Muscle layer of duodenum (tissue), 2 donors: Measurements from ENCODE around the gene CLP1.
"Not testable (repeated sequence)": the region's sequence is repeated elsewhere in the genome, so short reads cannot be mapped to it uniquely, and the experiment has no call there.

Experiments used
- H3K27ac ChIP-seq: one replicate; pipeline ENCODE4 v1.7.0; 2013; ENCODE audit warnings: mild to moderate bottlenecking, low read length
- H3K27me3 ChIP-seq: one replicate; pipeline ENCODE4 v1.7.0; 2013; ENCODE audit warnings: low read depth, mild to moderate bottlenecking, control low read depth, low read length
- H3K36me3 ChIP-seq, 2 donors: one replicate each; pipeline ENCODE4 v1.7.0; 2013; ENCODE audit warnings: low read length in 2 of 2, control low read depth in 1 of 2, mild to moderate bottlenecking in 1 of 2; ENCODE audit not compliant: insufficient read depth in 2 of 2, control insufficient read depth in 1 of 2
- H3K4me1 ChIP-seq, 2 donors: one replicate each; pipeline ENCODE4 v1.7.0; 2013; ENCODE audit warnings: low read length in 2 of 2, mild to moderate bottlenecking in 2 of 2, control low read depth in 1 of 2, moderate library complexity in 1 of 2; ENCODE audit not compliant: insufficient read depth in 2 of 2, control insufficient read depth in 1 of 2
- H3K4me3 ChIP-seq, 2 donors: one replicate each; pipeline ENCODE4 v1.7.0; 2013; ENCODE audit warnings: low read length in 2 of 2, low read depth in 1 of 2, mild to moderate bottlenecking in 1 of 2
- H3K9me3 ChIP-seq, 2 donors: one replicate each; pipeline ENCODE4 v1.7.0; 2013; ENCODE audit warnings: low read length in 2 of 2, control low read depth in 1 of 2, mild to moderate bottlenecking in 1 of 2; ENCODE audit not compliant: control insufficient read depth in 1 of 2
- donor health status: healthy.

The CLP1 gene

GRCh38 chr11:57667117-57667735, 9.7 kb downstream of the CLP1 start:
- H3K27me3 ChIP-seq: no peaks in the 10 kb centered on the region
- H3K4me1 ChIP-seq: peaks cover 15 to 26% of the 10 kb centered on the region in 2 donors
- peak overlapping the region; percentile 100 for H3K27ac ChIP-seq
- H3K4me3 ChIP-seq: peak overlapping the region; percentile 82 to 93
- no peaks in the 10 kb centered on the region for H3K9me3 ChIP-seq
- H3K36me3 ChIP-seq: peaks cover 9 to 19% of the 10 kb centered on the region in 2 donors

- Histone ChIP-seq H3K27ac (peak within 1 kb of the TSS; percentile 100), H3K4me1 (peaks cover 15 to 26% of the 10 kb centered on the region in 2 donors), H3K27me3 (no peaks in the 10 kb centered on the region), H3K4me3 (peak within 1 kb of the TSS; percentile 93 to 96), H3K9me3 (no peaks in the 10 kb centered on the region), H3K36me3 (peaks cover 11 to 19% of the 10 kb centered on the region in 2 donors)
These were observed 10.3 kb downstream of the CLP1 start, which contains the start of gene ZDHHC5 for GRCh38 chr11:57667736-57668433. Gene ZDHHC5 (plus strand): TSS chr11:57668114. CDS start chr11:57673091, 4,977 bp downstream.

DNA sequence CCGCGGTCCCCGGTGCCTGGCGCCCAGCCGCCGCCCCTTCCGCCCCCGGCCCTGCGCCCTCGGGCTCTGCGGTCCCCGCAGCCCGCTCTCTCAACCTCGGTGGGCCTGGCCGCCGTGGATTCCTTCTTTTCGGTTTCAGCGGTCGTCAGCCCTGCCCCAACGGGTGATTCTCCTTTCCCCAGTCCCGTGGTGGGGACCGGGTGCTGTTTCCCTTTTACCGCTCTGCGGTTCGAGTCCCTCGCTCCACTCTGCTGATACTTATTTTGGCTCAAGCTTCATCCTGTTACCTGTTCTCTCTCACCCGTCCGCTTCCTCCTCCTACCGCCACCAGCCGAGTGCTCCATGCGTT, 10.8 kb downstream of the CLP1 start:
- Histone ChIP-seq H3K4me3 (peak overlapping the region; percentile 93 to 96), H3K4me1 (peaks cover 15 to 26% of the 10 kb centered on the region in 2 donors), H3K27me3 (no peaks in the 10 kb centered on the region), H3K36me3 (peaks cover 15 to 24% of the 10 kb centered on the region in 2 donors), H3K27ac (peak overlapping the region; percentile 100), H3K9me3 (no peaks in the 10 kb centered on the region)

GRCh38 chr11:57674251-57674650, 16.7 kb downstream of the CLP1 start:
- Histone ChIP-seq H3K27me3 (no peaks in the 10 kb centered on the region), H3K36me3 (peaks cover 37 to 39% of the 10 kb centered on the region in 2 donors), H3K4me3 (no peak overlapping the region), H3K4me1 (peaks cover 5 to 24% of the 10 kb centered on the region in 2 donors), H3K9me3 (no peaks in the 10 kb centered on the region), H3K27ac (no peak overlapping the region)

DNA sequence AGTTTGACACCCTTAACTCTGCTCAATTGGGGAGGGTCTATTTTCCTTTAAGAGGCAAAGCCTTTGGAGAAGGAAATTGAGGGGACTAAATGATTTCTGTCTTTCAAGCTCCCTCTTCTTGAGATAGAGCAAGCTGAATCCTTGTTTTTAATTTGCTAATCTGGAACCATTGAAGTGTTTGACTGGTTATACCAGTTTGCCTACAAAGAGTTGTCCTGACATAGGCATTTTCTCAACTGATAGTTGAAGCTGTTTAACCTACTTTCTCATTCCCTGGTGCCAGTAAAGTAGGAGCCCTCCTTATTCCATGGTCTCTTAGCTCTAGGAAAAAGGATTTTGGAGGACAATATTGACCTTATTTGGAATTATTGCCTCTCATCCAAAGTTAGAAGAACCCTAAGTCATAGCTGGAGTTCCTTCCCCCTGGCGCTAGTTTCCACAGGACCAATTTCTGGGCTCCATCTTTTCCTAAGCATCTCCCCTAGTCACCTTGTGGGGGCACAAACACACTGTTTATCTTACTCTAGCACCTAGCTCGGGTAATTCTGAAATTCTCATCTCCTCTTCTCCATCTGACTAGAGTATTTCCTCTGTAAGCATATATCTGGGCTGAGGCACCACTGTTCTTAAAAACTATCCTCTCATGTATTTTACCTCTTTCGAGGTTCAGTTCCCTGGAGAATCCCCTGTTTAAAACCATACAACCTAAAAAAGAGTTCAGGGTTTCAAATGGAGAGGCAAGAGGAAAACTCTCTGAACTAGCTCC, 17.8 kb downstream of the CLP1 start:
- Histone ChIP-seq H3K4me3 (no peak overlapping the region), H3K27me3 (no peaks in the 10 kb centered on the region), H3K27ac (no peak overlapping the region), H3K4me1 (peaks cover 4 to 14% of the 10 kb centered on the region in 2 donors), H3K9me3 (no peaks in the 10 kb centered on the region), H3K36me3 (peaks cover 37 to 44% of the 10 kb centered on the region in 2 donors)

DNA sequence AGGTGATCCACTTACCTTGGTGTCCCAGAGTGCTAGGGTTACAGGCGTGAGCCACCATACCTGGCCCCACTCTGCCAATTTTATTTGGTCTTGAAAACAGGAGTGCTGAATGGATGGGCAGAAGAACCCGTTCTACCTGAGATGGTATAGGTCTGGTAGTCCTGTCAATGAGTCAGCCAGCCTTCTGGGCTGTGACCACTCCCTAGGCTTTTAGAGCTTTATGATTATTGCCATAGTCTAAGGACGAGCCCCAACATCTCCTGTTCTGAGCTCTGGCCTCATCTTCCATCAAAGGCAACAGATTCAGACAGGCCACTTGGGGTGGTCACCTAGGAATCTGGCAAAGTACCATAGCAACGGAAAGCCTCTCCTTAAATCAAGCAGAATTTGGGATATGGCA, 21.8 kb downstream of the CLP1 start:
- no peaks in the 10 kb centered on the region for H3K9me3 ChIP-seq
- H3K27ac ChIP-seq: no peak overlapping the region
- H3K27me3 ChIP-seq: no peaks in the 10 kb centered on the region
- peaks cover 4 to 8% of the 10 kb centered on the region in 2 donors for H3K4me1 ChIP-seq
- no peak overlapping the region for H3K4me3 ChIP-seq
- H3K36me3 ChIP-seq: peaks cover 33 to 54% of the 10 kb centered on the region in 2 donors

GRCh38 chr11:57680552-57680874, 23.0 kb downstream of the CLP1 start:
- Histone ChIP-seq H3K27me3 (no peaks in the 10 kb centered on the region), H3K9me3 (no peaks in the 10 kb centered on the region), H3K4me3 (no peak overlapping the region), H3K36me3 (peaks cover 43 to 54% of the 10 kb centered on the region in 2 donors), H3K27ac (no peak overlapping the region), H3K4me1 (peaks cover 4% of the 10 kb centered on the region in 2 donors)

DNA sequence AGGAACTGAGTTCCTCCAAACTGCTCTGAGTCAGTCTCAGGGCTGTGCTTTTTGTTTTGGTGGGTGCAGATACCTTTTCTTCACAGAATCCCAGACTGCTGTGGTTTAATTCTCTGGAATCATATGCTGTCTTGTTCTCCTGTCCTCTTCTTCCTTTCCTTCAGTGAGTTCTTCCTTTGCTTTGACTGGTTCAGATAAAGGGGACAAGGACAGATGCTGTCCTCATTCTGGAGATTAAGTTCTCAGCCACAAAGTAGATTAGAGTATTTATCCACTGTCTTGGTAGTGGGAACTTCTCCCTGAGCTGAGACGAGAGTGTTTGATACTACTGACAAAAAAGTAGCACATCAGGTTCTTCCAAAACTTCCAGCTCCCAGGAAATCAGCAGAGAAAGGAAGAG, 23.6 kb downstream of the CLP1 start:
- no peaks in the 10 kb centered on the region for H3K27me3 ChIP-seq
- H3K27ac ChIP-seq: no peak overlapping the region
- peaks cover 0 to 4% of the 10 kb centered on the region in 2 donors for H3K4me1 ChIP-seq
- no peak overlapping the region for H3K4me3 ChIP-seq
- peaks cover 38 to 52% of the 10 kb centered on the region in 2 donors for H3K36me3 ChIP-seq
- no peaks in the 10 kb centered on the region for H3K9me3 ChIP-seq

- H3K27me3 ChIP-seq, H3K9me3 ChIP-seq, H3K4me1 ChIP-seq, H3K4me3 ChIP-seq, H3K27ac ChIP-seq: not testable (repeated sequence)
- peaks cover 42 to 66% of the 10 kb centered on the region in 2 donors for H3K36me3 ChIP-seq
These were observed 32.9 kb downstream of the CLP1 start for GRCh38 chr11:57690474-57690873.

DNA sequence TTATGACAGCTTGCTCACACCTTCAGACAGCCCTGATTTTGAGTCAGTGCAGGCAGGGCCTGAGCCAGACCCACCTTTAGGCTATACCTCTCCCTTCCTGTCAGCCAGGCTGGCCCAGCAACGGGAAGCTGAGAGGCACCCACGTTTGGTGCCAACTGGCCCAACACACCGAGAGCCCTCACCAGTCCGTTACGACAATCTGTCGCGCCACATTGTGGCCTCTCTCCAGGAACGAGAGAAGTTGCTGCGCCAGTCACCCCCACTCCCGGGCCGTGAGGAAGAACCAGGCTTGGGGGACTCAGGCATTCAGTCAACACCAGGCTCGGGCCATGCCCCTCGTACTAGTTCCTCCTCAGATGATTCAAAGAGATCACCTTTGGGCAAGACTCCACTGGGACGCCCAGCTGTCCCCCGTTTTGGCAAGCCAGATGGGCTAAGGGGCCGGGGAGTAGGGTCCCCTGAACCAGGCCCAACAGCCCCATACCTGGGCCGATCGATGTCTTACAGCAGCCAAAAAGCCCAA, 41.3 kb downstream of the CLP1 start:
- no peaks in the 10 kb centered on the region for H3K9me3 ChIP-seq
- no peak overlapping the region for H3K27ac ChIP-seq
- peaks cover 44 to 76% of the 10 kb centered on the region in 2 donors for H3K36me3 ChIP-seq
- H3K4me1 ChIP-seq: no peaks in the 10 kb centered on the region
- no peak overlapping the region for H3K4me3 ChIP-seq
- no peaks in the 10 kb centered on the region for H3K27me3 ChIP-seq

GRCh38 chr11:57699813-57700212, 42.3 kb downstream of the CLP1 start:
- no peaks in the 10 kb centered on the region for H3K27me3 ChIP-seq
- no peak overlapping the region for H3K27ac ChIP-seq
- H3K4me1 ChIP-seq: no peaks in the 10 kb centered on the region
- H3K36me3 ChIP-seq: peaks cover 51 to 76% of the 10 kb centered on the region in 2 donors
- no peaks in the 10 kb centered on the region for H3K9me3 ChIP-seq
- no peak overlapping the region for H3K4me3 ChIP-seq
